H1 (cell line): ENCODE data around the gene AFG1L. TPM values are rescaled to one million over a fixed set of nuclear protein-coding genes. Genes with fewer than 3 reads are reported as not detected.

Source experiments
- CTCF ChIA-PET: fragments of 300-600 bp; sonication (Branson Sonifier 250); formaldehyde crosslinking; loops from one replicate; lab custom pipeline; 2021; ENCODE audit not compliant: partially characterized antibody; lab: Charles Lee
- POLR2A ChIA-PET: fragments of 300-600 bp; sonication (Branson Sonifier 250); formaldehyde crosslinking; loops from one replicate; lab custom pipeline; 2021; ENCODE audit warnings: inconsistent platforms; ENCODE audit not compliant: partially characterized antibody; lab: Charles Lee
- DNase-seq, 2 experiments: peaks; one replicate each; pipeline versions ENCODE4 v3.0.0 to v3.0.0-alpha.2; 2010 to 2022; ENCODE audit warnings: low spot score in 2 of 2, low read depth in 1 of 2, mixed read lengths in 1 of 2
- FAIRE-seq: peaks from 2 replicates; lab custom pipeline; 2011; peaks lifted over from hg19 to GRCh38; lab: Jason Lieb, UNC
- H2AFZ ChIP-seq: 2 replicates; pipeline ENCODE4 v1.8.1; 2012; ENCODE audit warnings: low read length, inconsistent platforms
- H2AK5ac ChIP-seq: 2 replicates; pipeline ENCODE4 v1.6.1; 2013; ENCODE audit warnings: low read depth, low read length
- H2BK120ac ChIP-seq: replicated peaks from 2 replicates; pipeline ENCODE3; 2013; ENCODE audit warnings: low read depth, low read length, inconsistent platforms
- H2BK12ac ChIP-seq: 2 replicates; pipeline ENCODE4 v1.6.1; 2013; ENCODE audit warnings: low read depth, low read length
- H2BK15ac ChIP-seq: 2 replicates; pipeline ENCODE4 v1.6.1; 2013; ENCODE audit warnings: low read length
- H2BK20ac ChIP-seq: 2 replicates; pipeline ENCODE4 v1.6.1; 2013; ENCODE audit warnings: low read length
- H2BK5ac ChIP-seq: 2 replicates; pipeline ENCODE4 v1.6.1; 2013; ENCODE audit warnings: low read depth, low read length
- H3K14ac ChIP-seq: 2 replicates; pipeline ENCODE4 v1.6.1; 2013; ENCODE audit warnings: inconsistent platforms; ENCODE audit not compliant: insufficient read length
- H3K18ac ChIP-seq: 2 replicates; pipeline ENCODE4 v1.6.1; 2013; ENCODE audit warnings: low read length; ENCODE audit errors: extremely low read depth
- H3K23ac ChIP-seq: 2 replicates; pipeline ENCODE4 v1.6.1; 2013; ENCODE audit warnings: inconsistent platforms; ENCODE audit not compliant: insufficient read length
- H3K23me2 ChIP-seq: 2 replicates; pipeline ENCODE4 v1.6.1; 2013; ENCODE audit warnings: low read depth, low read length
- H3K27ac ChIP-seq: 2 replicates; pipeline ENCODE4 v1.6.1; 2011; ENCODE audit warnings: low read depth, low read length, inconsistent platforms
- H3K27me3 ChIP-seq, 4 experiments: replicated peaks in 1 of 4; 1 replicate in 1 of 4; 2 replicates in 3 of 4; pipeline versions ENCODE4 v1.6.1 to v1.8.1; 2011 to 2013; ENCODE audit warnings: low read length in 3 of 4, mild to moderate bottlenecking in 3 of 4, inconsistent platforms in 2 of 4, mixed read lengths in 2 of 4, moderate library complexity in 1 of 4; ENCODE audit not compliant: control insufficient read depth in 3 of 4, insufficient read depth in 3 of 4; ENCODE audit errors: extremely low read depth in 1 of 4
- H3K36me3 ChIP-seq, 4 experiments: 2 replicates each; pipeline versions ENCODE4 v1.6.1 to v1.8.1; 2011 to 2013; ENCODE audit warnings: mild to moderate bottlenecking in 4 of 4, low read length in 3 of 4, moderate library complexity in 2 of 4, control low read depth in 1 of 4, inconsistent platforms in 1 of 4; ENCODE audit not compliant: insufficient read depth in 4 of 4, control insufficient read depth in 2 of 4
- H3K4ac ChIP-seq: replicated peaks from 2 replicates; pipeline ENCODE3; 2013; ENCODE audit warnings: low read length, low read depth, mixed read lengths, inconsistent platforms; ENCODE audit not compliant: insufficient read length
- H3K4me1 ChIP-seq, 4 experiments: replicated peaks in 1 of 4; 1 replicate in 1 of 4; 2 replicates in 3 of 4; pipeline versions ENCODE4 v1.6.1 to v1.8.1; 2011 to 2013; ENCODE audit warnings: low read length in 3 of 4, inconsistent platforms in 2 of 4, mixed read lengths in 1 of 4; ENCODE audit not compliant: insufficient read depth in 4 of 4, control insufficient read depth in 3 of 4
- H3K4me2 ChIP-seq, 2 experiments: 2 replicates each; pipeline versions ENCODE4 v1.6.1 to v1.8.1; 2011 to 2013; ENCODE audit warnings: low read depth in 2 of 2, low read length in 2 of 2, control low read depth in 1 of 2, inconsistent platforms in 1 of 2, mild to moderate bottlenecking in 1 of 2; ENCODE audit not compliant: insufficient read depth in 1 of 2
- H3K4me3 ChIP-seq, 4 experiments: fragments of 200-600, 300-600 bp in 1 of 4; sonication (generic), shearing (Covaris generic), sonication (Bioruptor Twin) in 1 of 4; 2 replicates each; pipeline versions ENCODE4 v1.5.1 to v1.8.1; 2011 to 2016; ENCODE audit warnings: low read length in 4 of 4, low read depth in 3 of 4, control low read depth in 2 of 4, inconsistent platforms in 2 of 4, mild to moderate bottlenecking in 2 of 4, mixed read lengths in 1 of 4, moderate library complexity in 1 of 4; ENCODE audit not compliant: insufficient read depth in 2 of 4; ENCODE audit errors: extremely low read depth in 1 of 4
- H3K56ac ChIP-seq: replicated peaks from 2 replicates; pipeline ENCODE3; 2013; ENCODE audit warnings: low read depth, mild to moderate bottlenecking, mixed read lengths, low read length, inconsistent platforms; ENCODE audit not compliant: insufficient read length
- H3K79me1 ChIP-seq: 2 replicates; pipeline ENCODE4 v1.6.1; 2013; ENCODE audit warnings: low read depth, low read length, control low read depth
- H3K79me2 ChIP-seq, 2 experiments: 2 replicates each; pipeline versions ENCODE4 v1.6.1 to v1.8.1; 2012 to 2013; ENCODE audit warnings: low read length in 2 of 2, mild to moderate bottlenecking in 2 of 2, inconsistent platforms in 1 of 2; ENCODE audit not compliant: insufficient read depth in 2 of 2, control insufficient read depth in 1 of 2
- H3K9ac ChIP-seq, 4 experiments: replicated peaks in 1 of 4; 1 replicate in 1 of 4; 2 replicates in 3 of 4; pipeline versions ENCODE4 v1.6.1 to v1.8.1; 2011 to 2013; ENCODE audit warnings: low read depth in 3 of 4, low read length in 3 of 4, control low read depth in 2 of 4, mild to moderate bottlenecking in 2 of 4, moderate library complexity in 2 of 4, inconsistent platforms in 1 of 4; ENCODE audit errors: extremely low read depth in 1 of 4
- H3K9me3 ChIP-seq, 2 experiments: 2 replicates each; pipeline versions ENCODE4 v1.6.1 to v1.8.1; 2012 to 2013; ENCODE audit warnings: mild to moderate bottlenecking in 2 of 2, moderate library complexity in 2 of 2, control low read depth in 1 of 2, inconsistent platforms in 1 of 2, low read depth in 1 of 2, low read length in 1 of 2, mixed read lengths in 1 of 2; ENCODE audit not compliant: insufficient read depth in 2 of 2
- H4K20me1 ChIP-seq, 2 experiments: replicated peaks in 1 of 2; 2 replicates each; pipeline versions ENCODE3 to v1.8.1; 2011 to 2013; ENCODE audit warnings: inconsistent platforms in 2 of 2, low read length in 2 of 2, mild to moderate bottlenecking in 1 of 2; ENCODE audit not compliant: insufficient read depth in 2 of 2, control insufficient read depth in 1 of 2
- H4K5ac ChIP-seq: 2 replicates; pipeline ENCODE4 v1.6.1; 2013; ENCODE audit warnings: low read length, low read depth, mixed read lengths, inconsistent platforms; ENCODE audit not compliant: insufficient read length
- H4K8ac ChIP-seq: 2 replicates; pipeline ENCODE4 v1.8.0; 2013; ENCODE audit warnings: mild to moderate bottlenecking, moderate library complexity, low read length, inconsistent platforms; ENCODE audit not compliant: insufficient read depth; ENCODE audit errors: extremely low read depth
- H4K91ac ChIP-seq: replicated peaks from 2 replicates; pipeline ENCODE3; 2013; ENCODE audit warnings: low read length, mixed read lengths, inconsistent platforms; ENCODE audit not compliant: insufficient read length
- EGR1 ChIP-seq: IDR thresholded peaks from 2 replicates; pipeline ENCODE4 v1.6.1; 2011; ENCODE audit warnings: low read depth, low read length, borderline replicate concordance
- SP1 ChIP-seq: IDR thresholded peaks from 2 replicates; pipeline ENCODE4 v1.6.1; 2011; ENCODE audit warnings: low read depth, low read length
- SP4 ChIP-seq: IDR thresholded peaks from 2 replicates; pipeline ENCODE4 v1.6.1; 2012; ENCODE audit warnings: low read length, inconsistent platforms
- TEAD4 ChIP-seq: IDR thresholded peaks from 2 replicates; pipeline ENCODE4 v1.6.1; 2012; ENCODE audit warnings: low read depth, low read length, inconsistent platforms, mixed read lengths
- WGBS, 2 experiments: shearing (Covaris generic) in 1 of 2; methylation state at CpG; one replicate each; pipeline versions ENCODE4 v1.1.6 to v1.1.7; 2013 to 2015; ENCODE audit warnings: low lambda C conversion rate in 2 of 2, mixed read lengths in 2 of 2, inconsistent platforms in 1 of 2, low coverage in 1 of 2, missing lambda C conversion rate in 1 of 2; ENCODE audit not compliant: insufficient replicate concordance in 2 of 2, insufficient coverage in 1 of 2, insufficient read length in 1 of 2; ENCODE audit errors: extremely low coverage in 1 of 2, missing lambda C conversion rate in 1 of 2; 5-methylcytosine and 5-hydroxymethylcytosine counted together
- polyA plus RNA-seq, 7 experiments: library from polyadenylated mRNA; depleted of rRNA in 3 of 7; stranded (reverse) in 5 of 7; unstranded in 2 of 7; fragments of >200 nt in 5 of 7; fragments of 200-250 nt in 2 of 7; gene quantifications; 1 replicate in 5 of 7; 2 replicates in 1 of 7; 4 replicates in 1 of 7; pipeline versions ENCODE4 v1.2.1 to v1.2.3, GENCODE V29; 2011 to 2013; ENCODE audit warnings: missing spikeins in 2 of 7, mixed read lengths in 2 of 7
- total RNA-seq: library from RNA; stranded (reverse); fragmentation: NEBNext Ultra II Directional; extraction: Animal tissue kit (Norgen Biotek cat#: 25700); gene quantifications from 2 replicates; pipeline ENCODE4 v1.2.1, GENCODE V29; 2021
- TF ChIP-seq, protein P1 (sequence below): IDR thresholded peaks from 2 replicates; pipeline ENCODE4 v1.6.1; 2011; ENCODE audit warnings: low read length, improper control_type of control experiment

Gene AFG1L
- total and polyA plus RNA-seq, 2 of the 8 experiments (the other 6 are each of a cell fraction or from before 2014, with no cell fraction given), result 0.98 to 5.7 TPM

- Histone ChIP-seq H4K20me1 (no peaks in the 10 kb centered on the region), H3K23ac (no peak overlapping the region), H3K4me3 (no peak overlapping the region), H3K27ac (no peak overlapping the region), H2BK12ac (peak overlapping the region; percentile 27; the same call in 1 of the 2 replicates), H3K79me2 (no peaks in the 10 kb centered on the region), H4K91ac (no peak overlapping the region), H4K8ac (no peak overlapping the region), H3K36me3 (no peaks in the 10 kb centered on the region), H2BK20ac (no peak overlapping the region), H3K9ac (no peak overlapping the region), H2BK120ac (no peak overlapping the region), H3K56ac (no peak overlapping the region), H3K4ac (no peak overlapping the region), H3K4me2 (0 out of 4 replicates have a peak overlapping the region, but pooled peaks of 1 of the 2 experiments have one; percentile 10), H3K27me3 (no peaks in the 10 kb centered on the region), H4K5ac (no peak overlapping the region), H2AFZ (no peak overlapping the region), H3K14ac (no peak overlapping the region), H2BK5ac (0 out of 2 replicates have a peak overlapping the region, but pooled peaks have one; percentile 24), H3K4me1 (peaks cover 0 to 8% (median 0%) of the 10 kb centered on the region in 4 experiments; a peak in 1 of 7 replicates), H3K79me1 (no peaks in the 10 kb centered on the region), H2AK5ac (0 out of 2 replicates have a peak overlapping the region, but pooled peaks have one; percentile 28), H2BK15ac (peak overlapping the region; percentile 88; the same call in 1 of the 2 replicates), H3K18ac (no peak overlapping the region), H3K23me2 (no peaks in the 10 kb centered on the region; the same call in 1 of the 2 replicates), H3K9me3 (no peaks in the 10 kb centered on the region)
- DNase-seq (peak in 1 of 2 experiments; percentile 5), FAIRE-seq (peak; percentile 69)
- CTCF ChIA-PET, result interaction anchor here (0.8 to 2.4 kb wide), 3 partner anchors 9 to 473 kb away, joined by 3 to 7 read pairs (median 6); no protein-coding TSS in a partner anchor
- 77% methylated on average over 4 of the region's 4 CpGs; no CpG with 5 or more reads in 1 of the 2 experiments for WGBS, 2 experiments
- POLR2A ChIA-PET, result no interaction called here
- TF ChIP-seq SP4 (no peak), EGR1 (no peak), TEAD4 (peak; percentile 88), SP1 (no peak)
- TF ChIP-seq, protein P1, sequence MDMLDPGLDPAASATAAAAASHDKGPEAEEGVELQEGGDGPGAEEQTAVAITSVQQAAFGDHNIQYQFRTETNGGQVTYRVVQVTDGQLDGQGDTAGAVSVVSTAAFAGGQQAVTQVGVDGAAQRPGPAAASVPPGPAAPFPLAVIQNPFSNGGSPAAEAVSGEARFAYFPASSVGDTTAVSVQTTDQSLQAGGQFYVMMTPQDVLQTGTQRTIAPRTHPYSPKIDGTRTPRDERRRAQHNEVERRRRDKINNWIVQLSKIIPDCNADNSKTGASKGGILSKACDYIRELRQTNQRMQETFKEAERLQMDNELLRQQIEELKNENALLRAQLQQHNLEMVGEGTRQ, result no peak
Observed at GRCh38 chr6:108452711-108453195, 157.9 kb downstream of the AFG1L start.
